ENCODE measurements around the gene FST.

GRCh38 chr5:53507013-53507412, 26.6 kb downstream of the FST start:
- TF ChIP-seq EZH2 (IDR thresholded peaks at IDR 0.05): no peak
- no peak for TF ChIP-seq POLR2AphosphoS5 (IDR thresholded peaks at IDR 0.05; ENCODE audit: borderline replicate concordance, low read depth, low read length)

Measured in SK-N-MC (cell line).